ENCODE results near the gene FCHSD2.

Gene FCHSD2

DNA sequence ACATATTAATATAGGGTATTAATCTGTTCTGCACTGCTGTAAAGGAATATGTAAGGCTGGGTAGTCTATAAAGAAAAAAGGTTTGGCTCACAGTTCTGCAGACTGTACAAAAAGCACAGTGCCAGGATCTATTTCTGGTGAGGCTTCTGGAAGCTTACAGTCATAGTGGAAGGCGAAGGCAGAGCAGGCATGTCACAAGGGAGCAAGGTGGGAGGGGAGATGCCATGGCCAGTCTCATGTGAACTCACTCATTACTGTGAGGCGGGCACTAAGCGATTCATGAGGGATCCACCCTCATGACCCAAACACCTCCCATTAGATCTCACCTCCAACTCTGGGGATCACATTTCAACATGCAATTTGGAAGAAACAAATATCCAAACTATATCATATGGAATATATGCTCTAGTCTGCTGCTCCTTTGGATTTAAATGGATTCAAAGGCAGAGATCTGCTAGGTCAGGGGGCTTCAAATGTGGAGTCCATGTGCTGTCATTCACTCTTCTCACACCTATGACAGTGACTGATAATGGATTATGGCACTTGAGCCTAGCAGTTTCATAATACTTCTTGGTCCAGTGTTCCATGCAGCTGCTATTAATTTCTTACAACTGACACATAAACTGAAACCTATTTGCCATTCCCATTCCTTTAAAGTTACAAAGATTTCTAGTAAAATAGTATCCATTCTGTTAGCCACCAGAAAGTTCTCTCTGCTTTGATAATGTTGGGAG is 182.0 kb downstream of the FCHSD2 start:
- Histone ChIP-seq H3K4me3 (ENCODE audit: low read depth, low read length) (no peak overlapping the region), H3K36me3 (ENCODE audit: control insufficient read depth in 2 of 2, insufficient read depth in 1 of 2, low read length in 2 of 2) (no peaks in the 10 kb centered on the region), H3K9me3 (ENCODE audit: control insufficient read depth, insufficient read depth, low read depth, low read length) (no peaks in the 10 kb centered on the region), H3K27ac (ENCODE audit: extremely low read depth, low read depth, low read length) (no peak overlapping the region), H3K4me1 (ENCODE audit: control insufficient read depth, insufficient read depth, low read length) (no peaks in the 10 kb centered on the region)
- ChIA-PET POLR2A (no interaction called here), CTCF (no interaction called here)
- TF ChIP-seq, protein P1, sequence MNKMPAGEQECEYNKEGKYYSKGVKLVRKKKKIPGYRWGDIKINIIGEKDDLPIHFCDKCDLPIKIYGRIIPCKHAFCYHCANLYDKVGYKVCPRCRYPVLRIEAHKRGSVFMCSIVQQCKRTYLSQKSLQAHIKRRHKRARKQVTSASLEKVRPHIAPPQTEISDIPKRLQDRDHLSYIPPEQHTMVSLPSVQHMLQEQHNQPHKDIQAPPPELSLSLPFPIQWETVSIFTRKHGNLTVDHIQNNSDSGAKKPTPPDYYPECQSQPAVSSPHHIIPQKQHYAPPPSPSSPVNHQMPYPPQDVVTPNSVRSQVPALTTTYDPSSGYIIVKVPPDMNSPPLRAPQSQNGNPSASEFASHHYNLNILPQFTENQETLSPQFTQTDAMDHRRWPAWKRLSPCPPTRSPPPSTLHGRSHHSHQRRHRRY (tag by site-specific recombination; IDR thresholded peaks at IDR 0.05), result no peak
- TF ChIP-seq ZNF768 (tag by site-specific recombination; IDR thresholded peaks at IDR 0.05) (no peak), ZSCAN16 (tag by site-specific recombination; IDR thresholded peaks at IDR 0.05) (no peak), ZBTB26 (tag by site-specific recombination; optimal IDR thresholded peaks at IDR 0.05) (no peak), SALL2 (tag by site-specific recombination; IDR thresholded peaks at IDR 0.05; ENCODE audit: borderline replicate concordance) (no peak), ZNF585B (tag by site-specific recombination; IDR thresholded peaks at IDR 0.05) (no peak)

DNA sequence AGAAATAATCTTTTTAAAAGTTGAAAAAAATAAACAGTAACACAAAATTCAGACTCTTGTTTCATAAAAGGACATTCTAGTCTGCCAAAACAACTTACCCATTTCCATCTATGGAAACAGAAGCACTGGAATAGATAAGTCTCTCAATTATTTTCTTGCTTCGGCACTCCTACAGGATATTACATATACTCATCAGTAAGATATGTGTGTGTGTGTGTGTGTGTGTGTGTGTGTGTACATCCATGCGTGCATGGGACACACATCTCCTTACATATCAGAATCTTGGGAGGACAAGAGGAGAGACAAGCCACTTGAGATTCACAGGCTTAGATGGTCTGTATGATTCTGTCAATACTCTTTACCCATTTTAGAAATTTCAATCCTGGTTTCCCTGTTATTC is 183.3 kb downstream of the FCHSD2 start:
- Histone ChIP-seq H3K4me3 (ENCODE audit: low read depth, low read length) (no peak overlapping the region), H3K27ac (ENCODE audit: extremely low read depth, low read depth, low read length) (no peak overlapping the region), H3K4me1 (ENCODE audit: control insufficient read depth, insufficient read depth, low read length) (no peaks in the 10 kb centered on the region), H3K9me3 (ENCODE audit: control insufficient read depth, insufficient read depth, low read depth, low read length) (no peaks in the 10 kb centered on the region), H3K36me3 (ENCODE audit: control insufficient read depth in 2 of 2, insufficient read depth in 1 of 2, low read length in 2 of 2) (no peaks in the 10 kb centered on the region)
- POLR2A ChIA-PET, result no interaction called here
- TF ChIP-seq PRDM1 (tag by site-specific recombination; IDR thresholded peaks at IDR 0.05), result no peak
- TF ChIP-seq ZNF843 (tag by site-specific recombination; IDR thresholded peaks at IDR 0.05), result no peak
- TF ChIP-seq, protein P1 (tag by site-specific recombination; IDR thresholded peaks at IDR 0.05), result no peak
- TF ChIP-seq KLF1 (tag by site-specific recombination; IDR thresholded peaks at IDR 0.05), result no peak
- no peak for TF ChIP-seq ZNF23 (tag by site-specific recombination; IDR thresholded peaks at IDR 0.05; ENCODE audit: borderline replicate concordance)
- no peak for TF ChIP-seq WT1 (tag by site-specific recombination; IDR thresholded peaks at IDR 0.05)
- TF ChIP-seq HOXA7 (CRISPR knock-in tag; IDR thresholded peaks at IDR 0.05; ENCODE audit: borderline replicate concordance), result no peak
- TF ChIP-seq, protein P2, sequence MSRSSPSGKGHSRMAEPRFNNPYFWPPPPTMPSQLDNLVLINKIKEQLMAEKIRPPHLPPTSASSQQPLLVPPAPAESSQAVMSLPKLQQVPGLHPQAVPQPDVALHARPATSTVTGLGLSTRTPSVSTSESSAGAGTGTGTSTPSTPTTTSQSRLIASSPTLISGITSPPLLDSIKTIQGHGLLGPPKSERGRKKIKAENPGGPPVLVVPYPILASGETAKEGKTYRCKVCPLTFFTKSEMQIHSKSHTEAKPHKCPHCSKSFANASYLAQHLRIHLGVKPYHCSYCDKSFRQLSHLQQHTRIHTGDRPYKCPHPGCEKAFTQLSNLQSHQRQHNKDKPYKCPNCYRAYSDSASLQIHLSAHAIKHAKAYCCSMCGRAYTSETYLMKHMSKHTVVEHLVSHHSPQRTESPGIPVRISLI (tag by site-specific recombination; IDR thresholded peaks at IDR 0.05), result no peak
- TF ChIP-seq ELK4 (IDR thresholded peaks at IDR 0.05; ENCODE audit: borderline replicate concordance, low read depth, low read length), result no peak
- no peak for TF ChIP-seq ZNF18 (tag by site-specific recombination; IDR thresholded peaks at IDR 0.05)
- TF ChIP-seq, protein P3, sequence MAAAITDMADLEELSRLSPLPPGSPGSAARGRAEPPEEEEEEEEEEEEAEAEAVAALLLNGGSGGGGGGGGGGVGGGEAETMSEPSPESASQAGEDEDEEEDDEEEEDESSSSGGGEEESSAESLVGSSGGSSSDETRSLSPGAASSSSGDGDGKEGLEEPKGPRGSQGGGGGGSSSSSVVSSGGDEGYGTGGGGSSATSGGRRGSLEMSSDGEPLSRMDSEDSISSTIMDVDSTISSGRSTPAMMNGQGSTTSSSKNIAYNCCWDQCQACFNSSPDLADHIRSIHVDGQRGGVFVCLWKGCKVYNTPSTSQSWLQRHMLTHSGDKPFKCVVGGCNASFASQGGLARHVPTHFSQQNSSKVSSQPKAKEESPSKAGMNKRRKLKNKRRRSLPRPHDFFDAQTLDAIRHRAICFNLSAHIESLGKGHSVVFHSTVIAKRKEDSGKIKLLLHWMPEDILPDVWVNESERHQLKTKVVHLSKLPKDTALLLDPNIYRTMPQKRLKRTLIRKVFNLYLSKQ (tag by site-specific recombination; IDR thresholded peaks at IDR 0.05; ENCODE audit: borderline replicate concordance), result no peak
- no peak for TF ChIP-seq ZNF175 (tag by site-specific recombination; IDR thresholded peaks at IDR 0.05)
- TF ChIP-seq KLF7 (tag by site-specific recombination; IDR thresholded peaks at IDR 0.05; ENCODE audit: borderline replicate concordance), result no peak
- CTCF ChIA-PET, result no interaction called here

Data from HEK293 (cell line).